SJCRH30 (cell line): ENCODE measurements around the gene TGFB1. TPM values are rescaled to one million over a fixed set of nuclear protein-coding genes. Genes with fewer than 3 reads are reported as not detected.

Experiments
- DNase-seq, 2 experiments: peaks; one replicate each; pipeline ENCODE4 v3.0.0-alpha.2; 2015 to 2020
- H3K27ac ChIP-seq: fragments of 250-450 bp; sonication (Bioruptor Pico); 2 replicates; pipeline ENCODE4 v1.5.1; 2020; ENCODE audit warnings: mild to moderate bottlenecking, moderate library complexity
- H3K27me3 ChIP-seq: fragments of 250-450 bp; sonication (Bioruptor Pico); 2 replicates; pipeline ENCODE4 v1.5.1; 2020; ENCODE audit warnings: mild to moderate bottlenecking, moderate library complexity
- H3K36me3 ChIP-seq: fragments of 250-450 bp; sonication (Bioruptor Pico); 2 replicates; pipeline ENCODE4 v1.5.1; 2020; ENCODE audit warnings: mild to moderate bottlenecking, moderate library complexity
- H3K4me1 ChIP-seq: fragments of 250-450 bp; sonication (Bioruptor Pico); 2 replicates; pipeline ENCODE4 v1.5.1; 2020; ENCODE audit warnings: mild to moderate bottlenecking, moderate library complexity
- H3K4me3 ChIP-seq: fragments of 250-450 bp; sonication (Bioruptor Pico); 2 replicates; pipeline ENCODE4 v1.5.1; 2020; ENCODE audit warnings: mild to moderate bottlenecking, moderate library complexity
- H3K9me3 ChIP-seq: fragments of 250-450 bp; sonication (Bioruptor Pico); replicated peaks from 2 replicates; pipeline ENCODE4 v1.5.1; 2020; ENCODE audit warnings: mild to moderate bottlenecking, moderate library complexity
- total RNA-seq: library from RNA; depleted of rRNA; stranded (reverse); fragments of >200 nt; shearing (Covaris generic); gene quantifications from 2 replicates; pipeline ENCODE4 v1.2.3, GENCODE V29; 2014

The TGFB1 gene
- total RNA-seq, 1 experiment from 2014 or later = 12.7 TPM

DNA sequence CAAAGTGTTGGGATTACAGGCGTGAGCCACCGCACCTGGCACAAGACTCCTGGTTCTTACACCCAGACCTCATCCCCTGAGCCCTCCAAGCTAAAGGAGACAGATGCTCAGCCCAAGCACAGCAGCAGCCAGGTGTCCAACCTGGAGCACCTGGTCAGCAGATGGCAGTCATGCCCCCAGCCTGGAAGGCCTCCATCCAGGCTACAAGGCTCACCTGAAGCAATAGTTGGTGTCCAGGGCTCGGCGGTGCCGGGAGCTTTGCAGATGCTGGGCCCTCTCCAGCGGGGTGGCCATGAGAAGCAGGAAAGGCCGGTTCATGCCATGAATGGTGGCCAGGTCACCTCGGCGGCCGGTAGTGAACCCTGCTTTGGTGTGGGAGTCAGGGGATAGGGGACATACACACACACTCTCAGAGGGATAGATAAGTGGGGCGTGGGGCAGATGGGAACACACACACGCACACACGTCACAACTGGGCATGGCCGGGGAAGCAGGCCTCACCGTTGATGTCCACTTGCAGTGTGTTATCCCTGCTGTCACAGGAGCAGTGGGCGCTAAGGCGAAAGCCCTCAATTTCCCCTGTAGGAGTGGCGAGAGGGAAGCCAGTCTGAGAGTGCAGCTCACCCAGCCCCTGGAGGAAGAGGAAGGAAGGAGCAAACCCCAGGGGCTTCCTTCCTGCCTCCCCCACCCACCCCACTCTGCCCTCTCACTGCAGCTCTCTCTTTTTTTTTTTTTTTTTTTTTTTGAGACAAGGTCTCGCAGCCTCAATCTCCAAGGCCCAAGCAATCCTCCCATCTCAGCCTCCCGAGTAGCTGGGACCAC, 11.8 kb downstream of the TGFB1 start:
- Histone ChIP-seq H3K27me3 (no peaks in the 10 kb centered on the region), H3K36me3 (peaks cover 44% of the 10 kb centered on the region), H3K4me3 (no peak overlapping the region), H3K9me3 (no peaks in the 10 kb centered on the region), H3K27ac (no peak overlapping the region), H3K4me1 (no peaks in the 10 kb centered on the region)
- no peak for DNase-seq

DNA sequence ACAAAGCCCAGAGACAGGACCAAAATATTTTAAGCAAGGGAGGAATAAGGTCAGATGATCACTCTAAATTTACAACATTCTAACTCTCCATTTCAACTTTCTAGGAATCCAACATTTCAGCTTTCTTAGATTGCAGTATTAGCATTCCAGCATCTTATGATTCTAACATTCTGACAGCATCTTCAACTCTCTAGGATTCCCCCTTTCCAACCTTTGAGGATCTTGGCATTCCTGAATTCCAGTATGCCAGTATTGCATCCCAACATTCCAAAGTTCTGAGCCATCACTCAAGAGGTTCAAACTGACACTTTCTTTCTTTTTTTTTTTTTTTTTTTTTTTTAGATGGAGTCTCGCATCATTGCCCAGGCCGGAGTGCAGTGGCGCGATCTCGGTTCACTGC, 13.8 kb downstream of the TGFB1 start:
- no peak overlapping the region for H3K27ac ChIP-seq
- no peaks in the 10 kb centered on the region for H3K27me3 ChIP-seq
- DNase-seq = no peak
- peaks cover 52% of the 10 kb centered on the region for H3K36me3 ChIP-seq
- H3K4me1 ChIP-seq = no peaks in the 10 kb centered on the region
- no peak overlapping the region for H3K4me3 ChIP-seq
- H3K9me3 ChIP-seq = no peaks in the 10 kb centered on the region

DNA sequence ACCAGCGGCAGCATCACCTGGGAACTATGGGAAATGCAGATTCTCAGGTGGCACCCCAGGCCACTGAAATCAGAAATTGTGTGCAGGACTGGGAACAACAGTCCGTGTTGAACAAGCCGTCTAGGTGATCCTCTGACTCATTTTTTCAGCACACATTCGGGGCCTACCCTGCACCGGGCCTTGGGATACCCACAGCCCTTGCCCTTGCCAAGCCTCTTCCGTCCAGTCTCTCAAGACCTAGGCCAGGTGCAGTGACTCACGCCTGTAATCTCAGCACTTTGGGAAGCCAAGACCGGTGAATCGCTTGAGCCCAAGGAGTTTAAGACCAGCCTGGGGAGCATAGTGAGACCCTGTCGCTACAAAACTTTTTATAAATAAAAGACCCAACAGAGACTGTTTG, 18.3 kb downstream of the TGFB1 start:
- Histone ChIP-seq H3K36me3 (peaks cover 42% of the 10 kb centered on the region), H3K27me3 (no peaks in the 10 kb centered on the region), H3K27ac (no peak overlapping the region), H3K9me3 (no peaks in the 10 kb centered on the region), H3K4me3 (no peak overlapping the region), H3K4me1 (no peaks in the 10 kb centered on the region)
- DNase-seq = no peak

DNA sequence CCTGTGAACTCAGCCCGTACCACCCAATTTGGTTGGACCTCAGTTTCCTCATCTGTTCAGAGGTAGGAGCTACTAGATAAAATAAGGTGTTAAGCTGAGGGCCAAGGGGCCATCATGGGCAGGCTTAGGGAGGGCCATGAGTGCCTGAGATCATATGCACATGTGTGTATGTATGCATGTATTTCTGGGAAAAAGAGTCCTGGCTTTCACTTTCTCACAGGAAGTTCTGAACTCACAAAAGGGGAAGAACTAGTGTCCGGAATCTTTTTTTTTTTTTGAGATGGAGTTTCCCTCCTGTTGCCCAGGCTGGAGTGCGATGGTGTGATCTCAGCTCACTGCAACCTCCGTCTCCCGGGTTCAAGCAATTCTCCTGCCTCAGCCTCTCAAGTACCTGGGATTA, 18.9 kb downstream of the TGFB1 start:
- Histone ChIP-seq H3K27me3 (no peaks in the 10 kb centered on the region), H3K4me3 (no peak overlapping the region), H3K36me3 (peaks cover 42% of the 10 kb centered on the region; the same call in 1 of the 2 replicates), H3K4me1 (no peaks in the 10 kb centered on the region), H3K27ac (no peak overlapping the region), H3K9me3 (no peaks in the 10 kb centered on the region)
- no peak for DNase-seq

DNA sequence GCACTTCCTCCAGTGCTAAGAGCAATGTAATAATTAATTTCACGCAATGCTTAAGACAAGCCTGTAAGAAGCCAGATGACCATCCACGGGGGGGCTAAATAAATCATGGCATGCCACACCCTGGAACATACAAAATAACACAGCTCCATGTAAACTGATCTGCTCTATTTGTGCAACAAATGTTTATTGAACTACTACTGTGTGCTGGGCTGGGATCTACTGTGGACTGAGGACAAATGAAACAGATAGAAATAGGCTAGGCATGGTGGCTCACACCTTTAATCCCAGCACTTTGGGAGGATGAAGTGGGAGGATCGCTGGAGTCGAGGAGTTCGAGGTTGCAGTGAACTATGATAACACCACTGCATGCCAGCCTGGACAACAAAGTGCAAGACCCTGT, 21.3 kb downstream of the TGFB1 start:
- H3K4me1 ChIP-seq = no peaks in the 10 kb centered on the region
- H3K36me3 ChIP-seq = peaks cover 41% of the 10 kb centered on the region
- H3K4me3 ChIP-seq = no peak overlapping the region
- H3K9me3 ChIP-seq = no peaks in the 10 kb centered on the region
- no peak overlapping the region for H3K27ac ChIP-seq
- no peak for DNase-seq
- no peaks in the 10 kb centered on the region for H3K27me3 ChIP-seq

DNA sequence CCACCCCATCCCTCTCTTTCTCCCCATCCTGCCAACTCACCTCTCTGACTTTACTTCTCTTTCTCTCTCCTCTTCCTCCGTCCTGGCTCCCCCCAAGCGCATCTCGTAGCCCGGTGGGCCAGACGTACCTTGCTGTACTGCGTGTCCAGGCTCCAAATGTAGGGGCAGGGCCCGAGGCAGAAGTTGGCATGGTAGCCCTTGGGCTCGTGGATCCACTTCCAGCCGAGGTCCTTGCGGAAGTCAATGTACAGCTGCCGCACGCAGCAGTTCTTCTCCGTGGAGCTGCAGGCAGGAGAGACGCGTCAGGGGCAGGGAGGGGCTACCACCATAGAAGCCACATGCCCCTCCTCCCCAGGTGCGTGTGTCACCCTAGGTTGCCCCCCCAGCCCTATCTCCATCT, 21.7 kb downstream of the TGFB1 start:
- no peaks in the 10 kb centered on the region for H3K9me3 ChIP-seq
- no peaks in the 10 kb centered on the region for H3K4me1 ChIP-seq
- no peaks in the 10 kb centered on the region for H3K27me3 ChIP-seq
- peaks cover 38% of the 10 kb centered on the region for H3K36me3 ChIP-seq
- no peak for DNase-seq
- no peak overlapping the region for H3K4me3 ChIP-seq
- no peak overlapping the region for H3K27ac ChIP-seq

DNA sequence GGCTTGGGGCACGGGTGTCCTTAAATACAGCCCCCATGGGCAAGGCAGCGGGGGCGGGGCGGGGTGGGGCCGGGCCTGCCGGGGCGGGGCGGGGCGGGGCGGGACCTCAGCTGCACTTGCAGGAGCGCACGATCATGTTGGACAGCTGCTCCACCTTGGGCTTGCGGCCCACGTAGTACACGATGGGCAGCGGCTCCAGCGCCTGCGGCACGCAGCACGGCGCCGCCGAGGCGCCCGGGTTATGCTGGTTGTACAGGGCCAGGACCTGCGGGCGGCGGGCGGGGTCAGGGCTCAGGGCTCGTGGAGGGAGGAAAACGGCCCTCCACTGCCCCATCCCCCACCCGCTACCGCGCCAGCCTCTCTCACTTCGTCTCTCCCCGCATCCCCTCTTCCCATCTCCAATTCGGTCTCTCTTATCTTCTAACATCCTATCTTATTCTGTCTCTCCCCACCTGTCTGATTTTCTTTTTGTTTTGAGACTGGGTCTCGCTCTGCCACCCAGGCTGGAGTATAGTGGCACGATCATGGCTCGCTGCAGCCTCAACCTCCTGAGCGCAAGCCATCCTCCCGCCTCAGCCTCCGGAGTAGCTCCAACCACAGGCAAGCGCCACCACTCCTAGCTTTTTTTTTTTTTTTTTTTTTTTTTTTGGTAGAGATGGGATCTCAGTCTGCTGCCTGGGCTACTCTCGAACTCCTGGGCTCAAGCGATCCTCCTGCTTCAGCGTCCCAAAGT, 22.6 kb downstream of the TGFB1 start:
- H3K4me3 ChIP-seq = no peak overlapping the region
- H3K36me3 ChIP-seq = peaks cover 32% of the 10 kb centered on the region
- DNase-seq = no peak

DNA sequence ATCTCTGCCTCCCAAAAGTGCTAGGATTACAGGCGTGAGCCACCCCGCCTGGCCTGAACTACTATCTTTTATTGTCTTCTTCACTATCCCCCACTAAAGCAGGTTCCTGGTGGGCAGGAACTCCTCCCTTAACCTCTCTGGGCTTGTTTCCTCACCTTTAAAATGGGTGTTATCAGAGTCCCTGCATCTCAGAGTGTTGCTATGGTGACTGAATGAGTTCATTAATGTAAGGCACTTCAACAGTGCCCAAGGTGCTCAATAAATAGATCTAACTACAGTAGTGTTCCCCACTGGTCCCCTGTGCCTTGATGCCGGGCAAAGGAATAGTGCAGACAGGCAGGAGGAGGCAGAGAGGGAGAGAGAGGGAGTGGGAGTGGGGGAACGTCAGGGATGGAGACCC, 23.2 kb downstream of the TGFB1 start:
- Histone ChIP-seq H3K9me3 (no peaks in the 10 kb centered on the region), H3K4me3 (no peak overlapping the region), H3K36me3 (peaks cover 26% of the 10 kb centered on the region), H3K27me3 (no peaks in the 10 kb centered on the region), H3K4me1 (peaks cover 2% of the 10 kb centered on the region; the same call in 1 of the 2 replicates), H3K27ac (no peak overlapping the region)
- no peak for DNase-seq

More for the DNA sequence above, 22.6 kb downstream of the TGFB1 start:
- no peaks in the 10 kb centered on the region for H3K9me3 ChIP-seq
- no peaks in the 10 kb centered on the region for H3K4me1 ChIP-seq
- no peak overlapping the region for H3K27ac ChIP-seq
- no peaks in the 10 kb centered on the region for H3K27me3 ChIP-seq

DNA sequence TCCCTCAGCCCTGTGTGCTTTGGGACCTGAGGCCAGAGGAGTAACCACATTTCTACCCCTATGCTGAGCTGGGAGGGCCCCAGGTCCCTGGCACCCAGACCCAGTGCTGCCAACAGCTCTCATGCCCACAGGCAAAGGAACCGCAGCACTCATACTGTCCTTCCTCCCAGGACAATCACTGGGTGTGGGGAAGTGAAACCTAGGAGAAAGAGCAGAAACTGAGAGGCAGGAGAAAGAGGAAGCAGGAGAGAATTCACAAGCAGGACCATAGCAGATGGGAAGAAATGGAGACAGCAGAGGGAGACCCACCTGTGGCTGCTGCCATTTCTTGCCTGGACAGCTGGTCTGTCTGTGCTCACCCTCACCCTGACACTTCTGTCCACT, 24.9 kb downstream of the TGFB1 start:
- H3K4me3 ChIP-seq = no peak overlapping the region
- peaks cover 20% of the 10 kb centered on the region for H3K36me3 ChIP-seq
- H3K4me1 ChIP-seq = peaks cover 14% of the 10 kb centered on the region
- H3K27me3 ChIP-seq = no peaks in the 10 kb centered on the region
- DNase-seq = no peak
- no peak overlapping the region for H3K27ac ChIP-seq
- H3K9me3 ChIP-seq = no peaks in the 10 kb centered on the region

DNA sequence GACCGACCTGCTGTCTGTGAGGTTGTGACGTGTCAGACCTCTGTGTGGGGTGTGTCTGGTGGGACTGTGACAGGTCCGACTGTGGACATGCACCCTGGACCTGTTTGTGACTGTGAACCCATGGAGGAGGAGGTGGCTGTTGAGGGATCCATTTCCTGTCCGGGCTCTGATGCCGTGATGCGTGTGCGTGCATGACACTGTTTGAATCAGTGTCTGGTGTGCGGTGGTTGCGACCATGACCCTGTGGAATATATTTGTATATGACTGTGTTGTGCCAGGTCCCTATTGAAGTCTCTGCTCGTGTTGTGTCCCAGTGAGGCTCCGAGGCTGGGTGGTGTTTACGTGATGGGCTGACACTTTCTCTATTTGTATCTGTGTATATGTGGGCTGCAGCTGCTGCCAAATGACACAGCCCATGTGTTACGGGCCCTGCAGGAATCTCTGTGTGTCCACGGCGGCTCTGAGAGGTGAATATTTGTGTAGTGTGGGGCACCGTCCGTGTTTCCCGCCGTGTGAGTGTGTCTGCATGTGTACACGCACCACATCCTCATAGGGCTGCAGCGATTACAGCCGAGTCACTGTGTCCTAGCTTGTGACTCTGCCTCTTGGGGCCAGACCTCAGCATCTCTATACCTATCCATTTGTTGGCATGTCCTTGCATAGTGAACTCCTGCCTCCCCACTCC, 25.4 kb downstream of the TGFB1 start:
- peaks cover 19% of the 10 kb centered on the region for H3K4me1 ChIP-seq
- no peak for DNase-seq

DNA sequence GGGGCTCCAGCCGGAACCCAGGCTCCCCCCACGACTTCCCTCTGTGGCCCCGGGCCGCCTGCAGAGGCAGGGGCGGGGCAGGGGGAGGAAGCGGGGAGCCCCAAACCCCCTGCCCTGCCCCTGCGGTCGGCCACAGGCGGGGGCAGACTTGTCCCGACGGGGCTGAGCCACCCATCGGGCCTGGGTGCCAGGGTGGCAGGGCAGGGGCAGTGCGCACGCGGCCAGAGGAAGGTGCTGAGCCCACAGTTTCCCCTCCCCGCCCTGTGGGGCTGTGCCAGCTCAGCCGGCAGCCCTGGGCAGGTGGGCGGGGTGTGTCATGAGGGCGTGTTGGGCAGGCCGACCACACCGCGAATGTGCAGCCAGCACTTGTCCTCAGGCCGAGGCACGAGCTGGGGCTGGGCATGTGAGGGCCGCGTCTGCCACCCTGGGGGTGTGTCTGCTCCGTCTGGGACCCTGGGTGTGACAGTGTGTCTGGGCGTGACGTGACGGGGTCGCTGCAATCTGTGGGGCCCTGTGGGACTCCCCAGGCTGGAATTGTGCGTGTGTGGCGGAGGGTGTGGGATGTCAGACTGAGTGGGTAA, 26.1 kb downstream of the TGFB1 start:
- no peaks in the 10 kb centered on the region for H3K27me3 ChIP-seq
- H3K36me3 ChIP-seq = peaks cover 17% of the 10 kb centered on the region
- DNase-seq = no peak
- H3K27ac ChIP-seq = no peak overlapping the region
- H3K4me1 ChIP-seq = peaks cover 25% of the 10 kb centered on the region
- no peaks in the 10 kb centered on the region for H3K9me3 ChIP-seq
- no peak overlapping the region for H3K4me3 ChIP-seq

More for the DNA sequence above, 25.4 kb downstream of the TGFB1 start:
- Histone ChIP-seq H3K27ac (no peak overlapping the region), H3K4me3 (no peak overlapping the region), H3K27me3 (no peaks in the 10 kb centered on the region), H3K9me3 (no peaks in the 10 kb centered on the region), H3K36me3 (peaks cover 20% of the 10 kb centered on the region)

DNA sequence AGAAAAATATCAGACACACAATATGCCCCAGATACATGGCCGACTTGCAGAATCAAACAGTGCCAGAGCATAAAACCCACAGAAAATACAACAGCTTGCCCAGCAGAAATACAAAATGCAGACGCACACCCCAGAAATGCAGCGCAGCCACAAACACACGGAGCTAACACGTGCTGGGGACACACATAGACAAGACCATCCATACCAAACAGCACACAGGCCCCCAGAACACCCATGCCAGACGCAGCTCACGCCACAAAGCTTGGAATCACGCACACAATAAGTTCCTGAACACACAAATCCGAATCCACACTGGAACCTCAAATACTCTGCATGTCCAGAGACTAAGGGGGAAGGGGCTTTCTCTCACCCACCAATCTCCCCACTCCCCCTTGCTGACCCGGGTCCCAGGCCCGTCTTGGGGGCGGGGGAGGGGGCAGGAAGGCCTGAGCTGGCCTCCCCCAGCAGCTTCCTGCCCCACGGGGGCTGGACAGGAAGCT, 26.6 kb downstream of the TGFB1 start:
- no peak for DNase-seq
- H3K27me3 ChIP-seq = no peaks in the 10 kb centered on the region
- H3K9me3 ChIP-seq = no peaks in the 10 kb centered on the region
- H3K36me3 ChIP-seq = peaks cover 11% of the 10 kb centered on the region
- H3K27ac ChIP-seq = no peak overlapping the region
- H3K4me1 ChIP-seq = peaks cover 31% of the 10 kb centered on the region
- H3K4me3 ChIP-seq = no peak overlapping the region

DNA sequence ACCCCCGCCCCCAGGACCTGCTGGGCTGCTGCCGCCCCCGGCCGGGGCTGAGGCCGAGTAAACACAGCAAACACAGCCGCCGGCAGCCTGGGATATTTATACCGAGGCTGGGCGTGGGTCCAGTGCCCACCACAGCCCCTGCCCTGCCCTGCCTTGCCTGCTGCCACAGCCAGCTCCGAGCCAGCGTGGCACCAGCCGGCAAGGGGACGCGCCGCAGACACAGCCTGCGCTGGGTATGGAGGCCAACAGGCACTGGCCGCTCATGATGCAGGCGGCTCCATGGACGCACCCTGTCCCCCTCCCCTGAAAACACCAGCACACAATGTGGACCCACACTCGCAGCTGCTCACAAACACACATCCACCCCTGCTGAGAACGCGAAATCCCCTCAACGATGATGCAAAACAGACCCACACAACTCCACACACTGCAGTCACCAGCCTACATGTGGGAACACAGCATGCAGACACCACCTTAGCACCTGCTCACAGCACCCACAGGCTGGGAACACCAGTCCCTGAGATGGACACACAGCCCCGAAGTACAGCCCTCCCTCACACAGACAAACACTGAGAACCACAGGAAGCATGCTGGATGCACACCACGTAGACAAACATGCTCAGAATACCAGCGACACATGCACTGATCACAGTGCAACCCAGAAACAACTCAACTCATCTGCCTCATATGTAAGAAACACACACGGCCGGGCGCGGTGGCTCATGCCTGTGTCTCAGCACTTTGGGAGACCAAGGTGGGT, 27.6 kb downstream of the TGFB1 start:
- no peak overlapping the region for H3K27ac ChIP-seq
- H3K9me3 ChIP-seq = no peaks in the 10 kb centered on the region
- peaks cover 10% of the 10 kb centered on the region for H3K36me3 ChIP-seq
- peaks cover 41% of the 10 kb centered on the region for H3K4me1 ChIP-seq
- no peak for DNase-seq
- no peak overlapping the region for H3K4me3 ChIP-seq
- no peaks in the 10 kb centered on the region for H3K27me3 ChIP-seq

DNA sequence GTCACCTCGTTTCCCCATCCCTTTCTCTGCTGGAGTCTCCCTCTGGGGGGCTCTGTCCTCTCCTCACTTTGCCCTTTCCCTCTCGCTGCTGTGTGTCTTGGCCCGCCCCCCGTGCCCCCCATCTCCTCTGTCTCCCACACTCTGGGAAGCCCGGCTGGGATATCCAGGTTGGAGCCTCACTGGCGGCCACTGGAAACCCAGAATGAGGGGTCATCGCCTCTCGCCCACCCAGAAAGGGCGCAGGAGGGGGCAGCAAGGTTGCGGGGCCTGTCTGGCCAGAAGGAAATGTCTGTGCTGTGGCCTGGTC, 28.1 kb downstream of the TGFB1 start:
- no peaks in the 10 kb centered on the region for H3K9me3 ChIP-seq
- peaks cover 8% of the 10 kb centered on the region for H3K36me3 ChIP-seq
- no peak overlapping the region for H3K27ac ChIP-seq
- H3K27me3 ChIP-seq = no peaks in the 10 kb centered on the region
- no peak for DNase-seq
- H3K4me3 ChIP-seq = no peak overlapping the region
- peaks cover 46% of the 10 kb centered on the region for H3K4me1 ChIP-seq
